Right forelimb (tissue), 1 donor: Measurements from ENCODE around the gene GLTPD2.

Experiments
- DNase-seq: peaks from one replicate; pipeline ENCODE4 v3.0.0-alpha.2; 2018

Gene GLTPD2

DNA sequence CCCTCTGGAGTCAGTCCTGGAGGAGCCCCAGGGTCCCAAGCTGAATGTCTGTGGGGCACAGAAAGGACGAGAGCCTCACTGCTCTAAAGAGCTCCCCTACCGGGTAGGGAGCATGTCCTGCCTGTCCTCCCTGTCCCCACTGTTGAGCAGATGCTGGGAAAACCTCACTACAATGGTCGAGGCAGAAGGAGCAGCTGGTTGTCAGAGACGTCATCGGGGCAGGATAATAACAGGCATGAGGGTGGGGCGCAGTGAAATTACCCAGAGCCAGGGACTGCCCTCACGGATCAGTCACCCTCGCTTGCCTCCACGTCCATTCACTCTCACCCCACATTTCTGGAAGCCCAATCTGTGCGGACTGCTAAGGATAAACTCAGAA, 16.5 kb upstream of the GLTPD2 start:
- no peak for DNase-seq

DNA sequence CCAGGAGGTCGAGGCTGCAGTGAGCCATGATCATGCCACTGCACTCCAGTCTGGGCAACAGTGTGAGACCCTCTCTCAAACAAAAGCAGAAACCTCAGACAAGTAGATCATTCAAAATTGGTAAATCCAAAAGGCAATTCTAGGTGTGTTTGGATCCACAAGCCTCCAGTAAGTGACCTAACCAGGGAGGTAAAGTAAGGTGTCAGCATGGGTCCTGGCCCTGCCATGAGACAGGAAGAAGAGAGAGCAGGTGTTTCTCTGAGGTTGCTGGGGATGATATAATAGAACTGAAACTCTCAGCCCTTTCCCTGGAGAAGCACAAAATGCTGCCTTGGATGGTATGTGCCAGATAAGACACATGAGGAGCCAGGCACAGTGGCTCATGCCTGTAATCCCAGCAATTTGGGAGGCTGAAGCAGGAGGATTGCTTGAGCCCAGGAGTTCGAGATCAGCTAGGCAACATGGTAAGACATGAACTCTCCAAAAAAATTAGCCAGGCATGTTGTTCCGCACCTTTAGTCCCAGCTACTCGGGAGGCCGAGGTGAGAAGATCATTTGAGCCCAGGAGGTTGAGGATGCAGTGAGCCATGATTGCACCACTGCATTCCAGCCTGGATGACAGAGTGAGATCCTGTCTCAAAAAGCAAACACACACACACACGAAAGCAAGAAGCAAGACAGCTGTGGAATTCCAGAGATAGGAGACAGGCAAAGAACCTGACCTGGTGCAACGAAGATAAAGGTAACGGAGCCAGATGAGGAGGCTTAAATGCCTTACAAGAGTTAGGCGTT, 10.6 kb upstream of the GLTPD2 start:
- no peak for DNase-seq

GRCh38 chr17:4780325-4780955, 8.3 kb upstream of the GLTPD2 start:
- DNase-seq, result no peak

DNA sequence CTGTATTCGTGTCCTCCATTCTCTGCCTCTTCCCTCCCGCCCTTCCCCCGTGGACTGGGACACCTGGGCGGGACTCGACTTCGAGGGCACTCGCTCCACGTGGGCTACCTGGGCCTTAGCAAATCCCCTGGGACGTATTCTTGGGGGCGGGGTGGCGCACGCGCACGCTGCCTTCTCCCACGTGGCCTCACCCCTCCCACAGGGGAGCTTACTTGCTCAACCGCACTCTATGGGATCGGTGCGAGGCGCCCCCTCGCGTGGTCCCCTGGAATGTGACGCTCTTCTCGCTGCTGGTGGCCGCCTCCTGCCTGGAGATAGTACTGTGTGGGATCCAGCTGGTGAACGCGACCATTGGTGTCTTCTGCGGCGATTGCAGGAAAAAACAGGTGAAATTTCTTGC, 6.1 kb upstream of the GLTPD2 start:
- no peak for DNase-seq

DNA sequence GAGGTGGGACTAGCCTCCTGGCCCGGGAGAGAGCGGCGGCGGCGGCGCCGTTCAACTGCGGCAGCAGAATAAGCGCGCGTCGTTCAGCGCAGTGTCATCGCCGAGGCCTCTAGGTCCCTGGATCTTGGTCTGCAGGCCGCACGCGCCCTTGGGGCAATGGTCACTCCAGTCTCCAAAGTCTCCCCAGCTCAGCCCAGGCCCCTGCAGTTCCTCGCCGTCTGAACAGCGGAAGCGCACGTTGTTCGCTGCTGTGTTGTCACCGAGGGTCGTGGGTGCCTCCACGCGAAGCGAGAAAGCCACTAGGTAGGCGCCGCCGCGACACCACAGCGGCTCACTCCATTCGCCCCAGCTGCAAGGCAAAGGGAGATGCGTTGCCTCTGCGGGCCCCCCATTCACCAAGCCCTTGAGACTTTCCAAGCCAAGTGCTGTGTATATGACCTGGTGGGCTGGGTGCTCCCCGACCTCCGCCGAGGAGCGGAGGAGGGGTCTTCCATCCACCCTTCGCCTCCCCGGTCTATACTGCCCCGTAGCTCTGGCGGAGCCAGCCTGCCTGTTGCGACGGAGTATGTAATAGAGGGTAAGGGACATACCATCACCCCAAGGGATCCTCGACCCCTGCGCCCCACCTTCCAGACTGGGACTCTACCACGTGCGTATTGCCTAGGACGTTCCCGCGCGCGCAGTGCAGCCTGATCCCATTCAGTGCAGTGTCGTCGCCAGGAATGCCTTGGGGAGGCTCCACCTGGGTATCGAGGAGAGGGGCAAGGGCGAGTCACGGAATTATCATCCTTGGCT, 3.3 kb upstream of the GLTPD2 start:
- DNase-seq, result no peak

- DNase-seq, result no peak
Measured at GRCh38 chr17:4786106-4786511, 2.7 kb upstream of the GLTPD2 start, which contains the start of gene VMO1. VMO1 (minus strand) TSS chr17:4786364; CDS start chr17:4786352, 12 bp downstream.

DNA sequence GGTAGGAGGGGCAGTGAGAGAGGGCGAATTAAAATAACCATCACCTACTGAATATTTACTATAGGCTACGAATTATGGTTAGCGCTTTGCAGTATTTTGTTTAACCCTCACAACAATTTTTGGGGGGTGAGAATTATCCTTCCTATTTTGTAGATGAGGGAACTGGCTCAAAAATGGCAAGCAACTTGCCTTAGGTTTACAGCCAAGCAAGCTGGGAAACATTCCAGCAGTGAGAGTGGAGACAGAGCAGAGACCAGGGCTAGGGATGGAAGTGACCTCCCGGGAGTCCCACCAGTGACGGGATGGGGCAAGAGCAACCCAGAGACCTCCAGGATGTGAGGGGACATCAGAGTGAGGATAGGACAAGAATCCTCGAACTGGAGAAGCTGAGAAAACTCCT, 2.2 kb upstream of the GLTPD2 start:
- no peak for DNase-seq

GRCh38 chr17:4788159-4788806, 481 bp upstream of the GLTPD2 start:
- no peak for DNase-seq

DNA sequence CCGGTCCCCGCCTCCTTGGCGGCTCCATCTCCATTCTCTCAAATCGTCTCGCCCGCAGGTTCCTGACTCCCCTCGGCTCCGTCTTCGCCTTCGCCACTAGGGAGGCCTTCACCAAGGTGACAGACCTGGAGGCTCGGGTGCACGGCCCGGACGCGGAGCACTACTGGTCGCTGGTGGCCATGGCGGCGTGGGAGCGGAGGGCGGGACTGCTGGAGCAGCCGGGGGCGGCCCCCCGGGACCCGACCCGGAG, 862 bp downstream of the GLTPD2 start:
- no peak for DNase-seq

DNA sequence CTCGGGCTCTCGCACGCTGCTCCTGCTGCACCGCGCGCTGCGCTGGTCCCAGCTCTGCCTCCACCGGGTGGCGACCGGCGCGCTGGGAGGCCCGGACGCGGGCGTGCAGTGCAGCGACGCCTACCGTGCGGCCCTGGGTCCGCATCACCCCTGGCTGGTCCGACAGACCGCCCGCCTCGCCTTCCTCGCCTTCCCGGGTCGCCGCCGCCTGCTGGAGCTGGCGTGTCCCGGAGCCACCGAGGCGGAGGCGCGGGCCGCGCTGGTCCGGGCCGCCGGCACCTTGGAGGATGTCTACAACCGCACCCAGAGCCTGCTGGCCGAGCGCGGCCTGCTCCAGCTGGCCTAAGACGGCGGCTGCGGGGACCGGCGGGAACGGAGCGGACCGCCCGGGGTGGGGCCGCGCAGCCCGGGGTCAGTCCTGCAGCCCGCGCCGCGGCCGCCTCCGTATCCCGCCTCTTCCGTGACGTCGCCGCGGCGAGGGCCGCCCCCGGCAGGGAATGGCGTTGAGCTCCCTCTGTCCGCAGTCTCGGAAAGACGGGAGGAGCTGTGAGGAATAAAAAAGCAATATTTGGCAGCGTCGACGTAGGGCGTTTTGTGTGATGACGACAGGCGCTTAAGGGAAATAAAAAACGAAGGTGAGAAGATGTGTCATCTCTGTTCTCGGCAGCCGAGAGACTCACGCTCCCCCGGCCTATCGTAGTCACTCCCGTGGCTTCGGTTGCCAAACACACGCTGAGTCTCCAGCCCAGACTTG, 1.4 kb downstream of the GLTPD2 start:
- DNase-seq, result peak; percentile 88

GRCh38 chr17:4790705-4791088, 1.9 kb downstream of the GLTPD2 start:
- no peak for DNase-seq

GRCh38 chr17:4795168-4795567, 6.4 kb downstream of the GLTPD2 start:
- no peak for DNase-seq

GRCh38 chr17:4796552-4796920, 7.8 kb downstream of the GLTPD2 start:
- DNase-seq, result peak; percentile 54

DNA sequence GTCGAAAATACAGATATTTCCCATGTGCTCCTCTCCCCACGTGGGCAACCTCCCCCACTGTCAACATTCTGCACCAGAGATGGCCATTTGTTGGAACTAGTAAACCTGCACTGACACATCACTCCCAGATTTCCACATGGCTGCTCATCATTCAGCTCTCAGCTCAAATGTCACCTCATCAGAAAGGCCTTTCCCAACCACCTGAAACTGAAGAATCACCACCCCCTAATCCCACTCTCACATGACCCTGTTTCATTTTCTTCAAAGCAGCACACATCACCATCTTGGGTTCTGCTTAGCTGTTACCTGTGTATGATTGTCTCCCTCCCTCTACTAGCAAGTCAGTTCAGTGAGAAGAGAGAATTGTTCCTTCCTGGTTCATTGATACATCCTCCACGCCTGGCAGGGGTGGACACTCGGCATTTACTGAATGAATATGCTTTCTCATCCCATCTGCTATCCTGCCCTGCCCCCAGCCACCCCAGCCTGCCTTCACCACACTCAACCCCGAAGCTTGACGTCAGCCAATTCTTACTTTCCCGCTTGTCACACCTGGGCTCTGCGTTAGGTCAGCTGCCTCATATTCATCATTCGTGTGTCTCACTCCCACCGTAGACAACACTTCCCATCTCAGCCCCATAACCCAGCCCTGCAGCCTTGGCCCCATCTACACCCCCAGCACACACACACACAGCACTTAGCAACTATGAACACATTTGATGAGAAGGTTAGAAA, 11.9 kb downstream of the GLTPD2 start:
- DNase-seq, result no peak

DNA sequence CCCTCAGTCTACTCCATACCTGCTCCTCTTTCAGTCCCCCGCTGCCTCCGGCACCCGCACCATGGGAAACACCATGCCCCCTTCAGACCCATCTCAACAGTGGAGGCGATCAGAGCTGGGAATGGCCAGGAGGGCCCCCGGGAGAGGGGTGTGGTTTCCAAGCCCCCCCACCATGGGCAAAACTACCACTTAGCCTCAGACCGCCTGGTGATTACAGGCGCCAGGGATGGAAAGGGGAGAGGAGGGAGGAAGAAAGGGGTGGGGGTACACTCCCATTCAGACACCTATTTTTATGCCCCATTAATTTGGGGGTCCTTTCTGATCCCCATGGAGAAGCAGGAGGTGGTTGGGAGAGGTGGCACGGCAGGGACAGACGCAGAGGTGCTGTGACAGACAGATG, 13.5 kb downstream of the GLTPD2 start, which contains the start of gene C17orf114:
Gene C17orf114, minus strand, starts transcription at position 101 of the 400 bp plus-strand sequence.
- DNase-seq, result no peak

DNA sequence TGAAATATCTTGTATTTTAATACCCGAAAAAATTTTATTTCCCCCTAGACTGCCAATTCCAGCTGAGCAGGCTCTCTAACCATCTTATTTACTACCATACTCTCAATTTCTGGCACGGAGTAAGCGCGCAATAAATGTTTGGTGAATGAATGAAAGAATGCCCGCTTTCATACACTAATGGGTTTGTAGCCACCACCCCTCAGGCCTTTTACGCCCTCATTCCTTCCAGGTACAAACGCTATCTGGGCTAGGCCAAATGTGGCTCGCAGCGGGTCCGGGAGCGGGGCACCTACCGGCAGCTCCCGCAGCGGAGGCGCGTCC, 17.7 kb downstream of the GLTPD2 start:
- peak; percentile 51 for DNase-seq

DNA sequence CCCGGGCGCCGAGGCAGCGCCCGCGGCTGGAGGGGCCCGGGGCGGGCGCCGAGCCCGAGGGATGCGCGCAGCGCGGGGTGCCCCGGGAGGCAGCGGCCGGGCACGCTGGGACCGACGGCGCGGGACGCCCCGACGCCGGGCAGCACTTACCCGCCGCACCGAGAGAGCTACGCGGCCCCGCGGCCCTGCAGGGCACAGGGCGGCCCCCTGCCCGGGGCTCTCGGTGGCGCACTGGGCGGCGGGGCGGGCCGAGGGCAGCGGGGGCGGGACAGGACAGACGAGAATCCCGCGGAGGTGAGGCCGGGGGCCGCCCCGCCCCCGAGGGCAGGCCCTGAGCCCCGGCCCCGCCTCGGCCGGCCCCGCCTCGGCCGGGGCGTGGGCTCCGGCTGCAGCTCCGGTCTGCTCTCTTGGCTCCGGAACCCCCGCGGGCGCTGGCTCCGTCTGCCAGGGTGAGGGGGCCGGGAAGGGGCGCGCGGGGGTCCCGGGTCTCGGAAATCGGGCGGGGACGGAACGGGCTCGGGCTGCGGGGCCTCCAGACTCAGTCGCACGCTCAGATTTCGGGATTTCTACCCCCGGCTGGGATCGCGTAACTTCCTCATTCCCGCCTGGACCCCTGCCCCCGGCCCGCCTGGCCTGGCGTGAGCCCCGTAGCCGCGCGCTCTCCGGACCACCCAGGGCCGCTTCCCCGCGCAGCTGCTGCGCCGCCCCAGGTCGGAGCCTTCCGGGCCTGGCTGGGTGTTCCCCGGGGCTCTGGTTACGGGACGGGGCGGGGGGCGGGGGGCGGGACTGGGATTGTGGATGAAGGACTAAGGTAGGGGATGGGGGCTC, 18.2 kb downstream of the GLTPD2 start, which contains the start of gene PLD2:
Gene PLD2, plus strand, starts transcription at position 376 of the 828 bp plus-strand sequence. CDS start 621 bp downstream, outside the sequence.
- peak; percentile 93 for DNase-seq

DNA sequence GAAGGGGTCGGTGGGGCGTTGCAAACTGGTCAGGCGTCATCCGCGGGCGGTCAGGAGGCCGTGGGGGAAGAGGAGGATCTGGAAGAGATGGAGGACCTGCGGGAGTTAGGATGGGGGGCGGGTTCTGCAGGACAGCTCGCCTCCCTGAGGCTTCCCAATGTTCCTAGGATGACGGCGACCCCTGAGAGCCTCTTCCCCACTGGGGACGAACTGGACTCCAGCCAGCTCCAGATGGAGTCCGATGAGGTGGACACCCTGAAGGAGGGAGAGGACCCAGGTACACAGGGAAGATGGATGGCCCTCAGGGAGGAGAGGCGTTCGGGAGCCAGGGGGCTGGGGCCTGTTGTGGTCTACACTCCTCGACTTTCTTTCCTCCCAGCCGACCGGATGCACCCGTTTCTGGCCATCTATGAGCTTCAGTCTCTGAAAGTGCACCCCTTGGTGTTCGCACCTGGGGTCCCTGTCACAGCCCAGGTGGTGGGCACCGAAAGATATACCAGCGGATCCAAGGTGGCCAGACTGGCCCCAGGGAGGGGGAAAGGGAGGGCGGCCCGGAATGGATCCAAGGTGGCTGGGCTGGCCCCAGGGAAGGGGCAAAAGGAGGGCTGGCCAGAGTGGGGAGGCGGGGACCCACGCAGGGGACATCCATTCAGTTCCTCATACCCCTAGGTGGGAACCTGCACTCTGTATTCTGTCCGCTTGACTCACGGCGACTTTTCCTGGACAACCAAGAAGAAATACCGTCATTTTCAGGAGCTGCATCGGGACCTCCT, 19.0 kb downstream of the GLTPD2 start:
- no peak for DNase-seq

GRCh38 chr17:4808378-4808767, 19.6 kb downstream of the GLTPD2 start:
- peak; percentile 52 for DNase-seq

GRCh38 chr17:4810696-4811290, 22.0 kb downstream of the GLTPD2 start:
- no peak for DNase-seq
